GM23338 (cell line): ENCODE data around the gene SLC6A1. TPM values are rescaled to one million over a fixed set of nuclear protein-coding genes. Genes with fewer than 3 reads are reported as not detected.

Experiments
- CREB1 ChIP-seq: fragments of 250-450 bp; sonication (Bioruptor Pico); IDR thresholded peaks from 2 replicates; pipeline ENCODE4 v1.5.0; 2020; ENCODE audit warnings: low read depth, mild to moderate bottlenecking, moderate library complexity
- ETS1 ChIP-seq: IDR thresholded peaks from 2 replicates; pipeline ENCODE4 v1.6.1; 2016; ENCODE audit warnings: antibody characterized with exemption
- EZH2phosphoT487 ChIP-seq: fragments of 200-600 bp; sonication (generic); IDR thresholded peaks from one replicate; pipeline ENCODE4 v1.8.1; 2018; ENCODE audit warnings: antibody characterized with exemption; ENCODE audit not compliant: unreplicated experiment
- JUNB ChIP-seq: IDR thresholded peaks from one replicate; pipeline ENCODE4 v1.6.1; 2016; ENCODE audit warnings: antibody characterized with exemption; ENCODE audit not compliant: unreplicated experiment
- NANOG ChIP-seq: IDR thresholded peaks from 2 replicates; pipeline ENCODE4 v1.6.1; 2016; ENCODE audit warnings: antibody characterized with exemption, borderline replicate concordance
- POLR2AphosphoS5 ChIP-seq: IDR thresholded peaks from 2 replicates; pipeline ENCODE4 v1.6.1; 2016; ENCODE audit warnings: antibody characterized with exemption, low read depth
- ZNF462 ChIP-seq: fragments of 250-450 bp; sonication (Bioruptor Pico); IDR thresholded peaks from 2 replicates; pipeline ENCODE4 v1.5.0; 2020; ENCODE audit warnings: mild to moderate bottlenecking, moderate library complexity
- polyA plus RNA-seq: library from polyadenylated mRNA; unstranded; fragments of >200 nt; fragmentation: Nextera tagmentation; extraction: Ambion mirVana; gene quantifications from 2 replicates; pipeline ENCODE4 v1.2.1, GENCODE V29; 2016
- total RNA-seq: library from RNA; depleted of rRNA; stranded (reverse); fragments of >200 nt; shearing (Covaris generic); gene quantifications from 2 replicates; pipeline ENCODE4 v1.2.3, GENCODE V29; 2014
- TF ChIP-seq, protein P1 (sequence below): IDR thresholded peaks from one replicate; pipeline ENCODE4 v1.6.1; 2018; ENCODE audit warnings: antibody characterized with exemption; ENCODE audit not compliant: unreplicated experiment

SLC6A1 gene
- total and polyA plus RNA-seq, 2 experiments from 2014 or later = 0.16 to 0.28 TPM

DNA sequence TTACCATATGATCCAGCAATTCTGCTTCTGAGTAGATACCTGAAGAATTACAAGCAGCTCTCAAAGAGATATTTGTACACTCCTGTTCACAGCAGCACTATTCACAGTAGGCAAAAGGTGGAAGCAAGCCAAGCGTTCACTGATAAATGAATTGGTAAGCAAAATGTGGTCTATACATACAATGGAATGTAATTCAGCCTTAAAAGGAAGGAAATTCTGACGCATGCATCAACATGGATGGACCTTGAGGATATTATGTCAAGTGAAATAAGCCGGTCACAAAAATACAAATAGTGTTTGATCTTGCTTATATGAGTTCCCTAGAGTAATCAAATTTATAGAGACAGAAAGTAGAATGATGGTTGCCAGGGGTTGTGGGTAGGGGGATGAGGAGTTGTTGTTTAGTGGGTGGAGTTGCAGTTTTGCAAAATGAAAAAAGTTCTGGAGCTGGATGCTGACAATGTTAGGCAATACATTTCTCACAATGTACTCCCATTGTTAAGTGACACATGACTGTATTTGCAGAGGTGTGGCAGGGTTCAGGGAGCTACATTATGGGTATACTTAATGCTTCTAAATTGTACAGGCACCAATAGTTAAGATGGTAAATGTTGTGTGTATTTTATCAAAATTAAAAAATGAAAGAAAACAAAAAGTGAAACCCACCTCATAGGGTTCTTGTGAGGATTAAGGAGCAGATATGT lies 26.7 kb downstream of the SLC6A1 start (continued):
- TF ChIP-seq ZNF462 = no peak
- TF ChIP-seq NANOG = no peak
- no peak for TF ChIP-seq POLR2AphosphoS5
- TF ChIP-seq ETS1 = no peak
- no peak for TF ChIP-seq EZH2phosphoT487
- TF ChIP-seq CREB1 (CRISPR knock-in tag) = no peak
- TF ChIP-seq, protein P1, sequence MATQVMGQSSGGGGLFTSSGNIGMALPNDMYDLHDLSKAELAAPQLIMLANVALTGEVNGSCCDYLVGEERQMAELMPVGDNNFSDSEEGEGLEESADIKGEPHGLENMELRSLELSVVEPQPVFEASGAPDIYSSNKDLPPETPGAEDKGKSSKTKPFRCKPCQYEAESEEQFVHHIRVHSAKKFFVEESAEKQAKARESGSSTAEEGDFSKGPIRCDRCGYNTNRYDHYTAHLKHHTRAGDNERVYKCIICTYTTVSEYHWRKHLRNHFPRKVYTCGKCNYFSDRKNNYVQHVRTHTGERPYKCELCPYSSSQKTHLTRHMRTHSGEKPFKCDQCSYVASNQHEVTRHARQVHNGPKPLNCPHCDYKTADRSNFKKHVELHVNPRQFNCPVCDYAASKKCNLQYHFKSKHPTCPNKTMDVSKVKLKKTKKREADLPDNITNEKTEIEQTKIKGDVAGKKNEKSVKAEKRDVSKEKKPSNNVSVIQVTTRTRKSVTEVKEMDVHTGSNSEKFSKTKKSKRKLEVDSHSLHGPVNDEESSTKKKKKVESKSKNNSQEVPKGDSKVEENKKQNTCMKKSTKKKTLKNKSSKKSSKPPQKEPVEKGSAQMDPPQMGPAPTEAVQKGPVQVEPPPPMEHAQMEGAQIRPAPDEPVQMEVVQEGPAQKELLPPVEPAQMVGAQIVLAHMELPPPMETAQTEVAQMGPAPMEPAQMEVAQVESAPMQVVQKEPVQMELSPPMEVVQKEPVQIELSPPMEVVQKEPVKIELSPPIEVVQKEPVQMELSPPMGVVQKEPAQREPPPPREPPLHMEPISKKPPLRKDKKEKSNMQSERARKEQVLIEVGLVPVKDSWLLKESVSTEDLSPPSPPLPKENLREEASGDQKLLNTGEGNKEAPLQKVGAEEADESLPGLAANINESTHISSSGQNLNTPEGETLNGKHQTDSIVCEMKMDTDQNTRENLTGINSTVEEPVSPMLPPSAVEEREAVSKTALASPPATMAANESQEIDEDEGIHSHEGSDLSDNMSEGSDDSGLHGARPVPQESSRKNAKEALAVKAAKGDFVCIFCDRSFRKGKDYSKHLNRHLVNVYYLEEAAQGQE = no peak
- TF ChIP-seq JUNB = no peak
